ENCODE measurements around the gene CORIN. TPM values are rescaled to one million over a fixed set of nuclear protein-coding genes. Genes with fewer than 3 reads are reported as not detected.
A peak's percentile ranks its signal among the peaks of the same experiment; 100 is the strongest.

Gene CORIN
- total and polyA plus RNA-seq, 10 of the 15 experiments (the other 5 are each of a cell fraction or from before 2014, with no cell fraction given): 0.02 to 0.45 (median 0.09) TPM; not detected in 3

- no peak for TF ChIP-seq MXI1 (IDR thresholded peaks at IDR 0.05; ENCODE audit: low read depth, low read length)
- no peak for TF ChIP-seq PML (IDR thresholded peaks at IDR 0.05; ENCODE audit: low read length)
- TF ChIP-seq REST (IDR thresholded peaks at IDR 0.05; ENCODE audit: low read depth, low read length): no peak
- TF ChIP-seq CHD1 (IDR thresholded peaks at IDR 0.05; ENCODE audit: low read depth, low read length): no peak
- no peak for TF ChIP-seq SIN3A (IDR thresholded peaks at IDR 0.05; ENCODE audit: low read depth, low read length)
- TF ChIP-seq RAD21 (IDR thresholded peaks at IDR 0.05; ENCODE audit: insufficient read depth, low read depth, low read length): peak; percentile 74
- no peak for TF ChIP-seq NFYB (IDR thresholded peaks at IDR 0.05; ENCODE audit: insufficient read depth, low read depth, low read length)
- no peak for TF ChIP-seq USF1 (IDR thresholded peaks at IDR 0.05; ENCODE audit: borderline replicate concordance, extremely low read length, insufficient read depth, low read depth, low read length)
Measured at GRCh38 chr4:47686294-47686872, 151.5 kb downstream of the CORIN start (continued).

Data from GM12878 (cell line).